RWPE1 (cell line): ENCODE results near the gene PALLD.

ENCODE experiments used
- CTCF ChIA-PET: fragments of 350-600 bp; sonication (Branson Sonifier 250); formaldehyde crosslinking; extraction: SDS; loops from one replicate; lab custom pipeline; 2021; lab: Yijun Ruan, JAX
- POLR2A ChIA-PET: fragments of 400-600 bp; formaldehyde crosslinking; extraction: SDS; loops from one replicate; lab custom pipeline; 2020; ENCODE audit warnings: antibody characterized with exemption; ENCODE audit not compliant: low non-redundant PET; lab: Yijun Ruan, JAX
- DNase-seq: peaks from one replicate; pipeline ENCODE4 v3.0.0; 2012; ENCODE audit warnings: low spot score
- H3K27ac ChIP-seq: fragments of 450-650 bp; 2 replicates; pipeline ENCODE4 v1.5.1; 2017
- CTCF ChIP-seq: fragments of 450-650 bp; conservative IDR thresholded peaks from 2 replicates; pipeline ENCODE4 v1.5.1; 2017; ENCODE audit warnings: low read depth, mild to moderate bottlenecking

The PALLD gene

GRCh38 chr4:168483811-168484210 is 13.0 kb upstream of the PALLD start:
- no peak for DNase-seq
- CTCF ChIA-PET: interaction anchor here (0.6 kb wide), 1 partner anchor 126 kb away, joined by 3 read pairs; no protein-coding TSS in a partner anchor
- TF ChIP-seq CTCF: no peak
- POLR2A ChIA-PET: no interaction called here
- no peak overlapping the region for H3K27ac ChIP-seq

GRCh38 chr4:168484626-168485025 is 12.2 kb upstream of the PALLD start:
- ChIA-PET POLR2A (no interaction called here), CTCF (no interaction called here)
- TF ChIP-seq CTCF: no peak
- H3K27ac ChIP-seq: no peak overlapping the region
- no peak for DNase-seq

GRCh38 chr4:168485156-168485910 is 11.5 kb upstream of the PALLD start:
- no peak for TF ChIP-seq CTCF
- H3K27ac ChIP-seq: no peak overlapping the region
- ChIA-PET CTCF (no interaction called here), POLR2A (no interaction called here)
- no peak for DNase-seq

GRCh38 chr4:168486912-168487281 is 10.0 kb upstream of the PALLD start:
- peak; percentile 78 for DNase-seq
- H3K27ac ChIP-seq: peak overlapping the region; percentile 59
- POLR2A ChIA-PET: no interaction called here
- CTCF ChIA-PET: interaction anchor here (0.7 kb wide), 1 partner anchor 26 kb away, joined by 3 read pairs; no protein-coding TSS in a partner anchor
- no peak for TF ChIP-seq CTCF

- peak overlapping the region; percentile 59 for H3K27ac ChIP-seq
- no peak for TF ChIP-seq CTCF
- POLR2A ChIA-PET: no interaction called here
- peak; percentile 73 for DNase-seq
- CTCF ChIA-PET: interaction anchor here (0.7 to 1.3 kb wide), 3 partner anchors 25 to 218 kb away, joined by 3 read pairs; no protein-coding TSS in a partner anchor
Observed at GRCh38 chr4:168487282-168488035, 9.4 kb upstream of the PALLD start.

GRCh38 chr4:168488869-168489274 is 8.0 kb upstream of the PALLD start:
- ChIA-PET CTCF (interaction anchor here (0.8 kb wide), 1 partner anchor 8 kb away, joined by 3 read pairs; the partner anchor contains the start of gene PALLD), POLR2A (no interaction called here)
- H3K27ac ChIP-seq: no peak overlapping the region
- no peak for TF ChIP-seq CTCF
- no peak for DNase-seq
